OCI-LY7 (cell line): ENCODE data around the gene SPN. TPM values are rescaled to one million over a fixed set of nuclear protein-coding genes. Genes with fewer than 3 reads are reported as not detected.

Source experiments
- BruUV-seq: library from RNA; stranded (reverse); fragments of 400-500 nt; replicated peaks from 2 replicates; lab custom pipeline; 2021; lab: Mats Ljungman, UMichigan
- CTCF ChIA-PET: fragments of 300-600 bp; sonication (Branson Sonifier 250); formaldehyde crosslinking; loops from one replicate; lab custom pipeline; 2022; ENCODE audit warnings: antibody characterized with exemption; ENCODE audit not compliant: unreplicated experiment; lab: Charles Lee
- POLR2A ChIA-PET: fragments of 300-600 bp; sonication (Branson Sonifier 250); formaldehyde crosslinking; loops from one replicate; lab custom pipeline; 2022; ENCODE audit warnings: antibody characterized with exemption; lab: Charles Lee
- DNase-seq: peaks from one replicate; pipeline ENCODE4 v3.0.0-alpha.2; 2015; ENCODE audit warnings: low spot score
- H2AFZ ChIP-seq: fragments of 200-600 bp; sonication (generic), shearing (Covaris generic); 2 replicates; pipeline ENCODE4 v1.6.1; 2014; ENCODE audit warnings: mild to moderate bottlenecking, antibody characterized with exemption, low read length, moderate library complexity
- H3K27ac ChIP-seq: fragments of 200-600 bp; sonication (generic); 2 replicates; pipeline ENCODE4 v1.5.1; 2014; ENCODE audit warnings: mixed run types, low read depth, mild to moderate bottlenecking, moderate library complexity, low read length, inconsistent platforms; ENCODE audit not compliant: poor library complexity, severe bottlenecking
- H3K36me3 ChIP-seq: fragments of 200-600 bp; sonication (generic); 2 replicates; pipeline ENCODE4 v1.6.1; 2014; ENCODE audit warnings: mild to moderate bottlenecking, antibody characterized with exemption, low read length, moderate library complexity, mixed read lengths; ENCODE audit not compliant: insufficient read depth
- H3K4me1 ChIP-seq: fragments of 200-600 bp; sonication (generic); 2 replicates; pipeline ENCODE4 v1.5.1; 2014; ENCODE audit warnings: mild to moderate bottlenecking, low read length; ENCODE audit not compliant: insufficient read depth, poor library complexity, severe bottlenecking
- H3K4me2 ChIP-seq: fragments of 200-600 bp; sonication (generic); 2 replicates; pipeline ENCODE4 v1.6.1; 2014; ENCODE audit warnings: mild to moderate bottlenecking, low read length
- H3K4me3 ChIP-seq: fragments of 200-600 bp; sonication (generic); 2 replicates; pipeline ENCODE4 v1.5.1; 2014; ENCODE audit warnings: mild to moderate bottlenecking, low read depth, low read length; ENCODE audit not compliant: poor library complexity, severe bottlenecking
- H3K79me2 ChIP-seq: fragments of 200-600 bp; sonication (generic); 2 replicates; pipeline ENCODE4 v1.6.1; 2016; ENCODE audit warnings: low read depth, mild to moderate bottlenecking, low read length, moderate library complexity, mixed read lengths; ENCODE audit not compliant: insufficient read depth
- H3K9me2 ChIP-seq: fragments of 200-600 bp; sonication (generic); 2 replicates; pipeline ENCODE4 v1.6.1; 2016; ENCODE audit warnings: mild to moderate bottlenecking, low read length, mixed read lengths; ENCODE audit not compliant: insufficient read depth
- H3K9me3 ChIP-seq: fragments of 200-600 bp; sonication (generic); 2 replicates; pipeline ENCODE4 v1.6.1; 2014; ENCODE audit warnings: mild to moderate bottlenecking, mixed run types, low read length, mixed read lengths
- H4K20me1 ChIP-seq: fragments of 200-600 bp; sonication (generic); 2 replicates; pipeline ENCODE4 v1.6.1; 2014; ENCODE audit warnings: mild to moderate bottlenecking, antibody characterized with exemption, low read length, moderate library complexity, mixed read lengths; ENCODE audit not compliant: insufficient read depth
- EZH2phosphoT487 ChIP-seq: fragments of 200-600 bp; sonication (generic); IDR thresholded peaks from 2 replicates; pipeline ENCODE4 v1.6.1; 2018; ENCODE audit warnings: low read depth, borderline replicate concordance, mild to moderate bottlenecking, mixed run types, antibody characterized with exemption, low read length, moderate library complexity, mixed read lengths
- intact Hi-C: fragments of 100-400 bp; cut with micrococcal nuclease; formaldehyde crosslinking; loops from one replicate; pipeline ENCODE4 v1.10.0; 2022; ENCODE audit not compliant: unreplicated experiment
- total RNA-seq, 2 experiments: library from RNA; depleted of rRNA in 1 of 2; stranded (reverse); fragments of >200 nt in 1 of 2; shearing (Covaris generic) in 1 of 2; gene quantifications; 2 replicates each; pipeline ENCODE4 v1.2.3, GENCODE V29; 2014 to 2022
- TF ChIP-seq, protein P1 (sequence below): fragments of 200-600 bp; sonication (generic); conservative IDR thresholded peaks from 2 replicates; pipeline ENCODE4 v1.5.1; 2014; ENCODE audit warnings: mild to moderate bottlenecking, antibody characterized with exemption, low read length, moderate library complexity, mixed read lengths

The SPN gene
- total RNA-seq, 2 experiments from 2014 or later: 59.4 to 90.5 TPM

DNA sequence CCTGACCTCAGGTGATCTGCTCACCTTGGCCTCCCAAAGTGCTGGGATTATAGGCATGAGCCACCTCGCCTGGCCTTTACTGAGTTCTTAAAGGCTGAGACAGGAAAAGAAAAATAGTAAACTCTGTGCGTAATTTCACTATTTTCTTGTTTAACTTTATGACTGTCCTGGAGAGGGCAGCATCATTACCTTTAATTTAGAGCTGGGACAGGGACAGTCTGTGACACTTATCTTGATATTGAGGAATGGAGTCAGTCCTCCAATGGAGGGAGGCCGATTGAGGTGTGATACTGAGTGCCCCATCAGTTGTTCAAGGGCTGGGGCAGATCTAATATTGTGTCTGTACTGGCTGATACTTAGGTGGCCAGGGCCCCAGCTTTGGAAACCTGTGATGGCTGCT is 21.5 kb upstream of the SPN start:
- no peaks in the 10 kb centered on the region for H3K9me2 ChIP-seq
- no peak overlapping the region for H3K27ac ChIP-seq
- ChIA-PET CTCF (no interaction called here), POLR2A (interaction anchor here (0.6 kb wide), 1 partner anchor 191 kb away, joined by 4 read pairs; no protein-coding TSS in a partner anchor)
- no peaks in the 10 kb centered on the region; the same call in 1 of the 2 replicates for H3K9me3 ChIP-seq
- H4K20me1 ChIP-seq: no peaks in the 10 kb centered on the region
- no peak for TF ChIP-seq EZH2phosphoT487
- TF ChIP-seq, protein P1, sequence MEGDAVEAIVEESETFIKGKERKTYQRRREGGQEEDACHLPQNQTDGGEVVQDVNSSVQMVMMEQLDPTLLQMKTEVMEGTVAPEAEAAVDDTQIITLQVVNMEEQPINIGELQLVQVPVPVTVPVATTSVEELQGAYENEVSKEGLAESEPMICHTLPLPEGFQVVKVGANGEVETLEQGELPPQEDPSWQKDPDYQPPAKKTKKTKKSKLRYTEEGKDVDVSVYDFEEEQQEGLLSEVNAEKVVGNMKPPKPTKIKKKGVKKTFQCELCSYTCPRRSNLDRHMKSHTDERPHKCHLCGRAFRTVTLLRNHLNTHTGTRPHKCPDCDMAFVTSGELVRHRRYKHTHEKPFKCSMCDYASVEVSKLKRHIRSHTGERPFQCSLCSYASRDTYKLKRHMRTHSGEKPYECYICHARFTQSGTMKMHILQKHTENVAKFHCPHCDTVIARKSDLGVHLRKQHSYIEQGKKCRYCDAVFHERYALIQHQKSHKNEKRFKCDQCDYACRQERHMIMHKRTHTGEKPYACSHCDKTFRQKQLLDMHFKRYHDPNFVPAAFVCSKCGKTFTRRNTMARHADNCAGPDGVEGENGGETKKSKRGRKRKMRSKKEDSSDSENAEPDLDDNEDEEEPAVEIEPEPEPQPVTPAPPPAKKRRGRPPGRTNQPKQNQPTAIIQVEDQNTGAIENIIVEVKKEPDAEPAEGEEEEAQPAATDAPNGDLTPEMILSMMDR: peak; percentile 68
- no TSS peak for BruUV-seq
- H3K4me1 ChIP-seq: peaks cover 24% of the 10 kb centered on the region
- DNase-seq: peak; percentile 48
- intact Hi-C loops: no loop called here
- H3K4me2 ChIP-seq: no peak overlapping the region
- H2AFZ ChIP-seq: no peak overlapping the region
- H3K4me3 ChIP-seq: no peak overlapping the region
- no peaks in the 10 kb centered on the region for H3K36me3 ChIP-seq
- H3K79me2 ChIP-seq: no peaks in the 10 kb centered on the region

- H3K27ac ChIP-seq: no peak overlapping the region
- no peak overlapping the region for H2AFZ ChIP-seq
- no peak overlapping the region for H3K4me2 ChIP-seq
- intact Hi-C loops: no loop called here
- no peak overlapping the region for H3K4me3 ChIP-seq
- H3K9me3 ChIP-seq: no peaks in the 10 kb centered on the region; the same call in 1 of the 2 replicates
- peaks cover 24% of the 10 kb centered on the region for H3K4me1 ChIP-seq
- H3K79me2 ChIP-seq: no peaks in the 10 kb centered on the region
- ChIA-PET CTCF (interaction anchor here (0.6 kb wide), 1 partner anchor 537 kb away, joined by 3 read pairs; no protein-coding TSS in a partner anchor), POLR2A (no interaction called here)
- no peak for DNase-seq
- no TSS peak for BruUV-seq
- TF ChIP-seq EZH2phosphoT487: no peak
- TF ChIP-seq, protein P1: no peak
- H3K36me3 ChIP-seq: no peaks in the 10 kb centered on the region
- H3K9me2 ChIP-seq: no peaks in the 10 kb centered on the region
- no peaks in the 10 kb centered on the region for H4K20me1 ChIP-seq
Observed at GRCh38 chr16:29643596-29643995, 19.5 kb upstream of the SPN start.

DNA sequence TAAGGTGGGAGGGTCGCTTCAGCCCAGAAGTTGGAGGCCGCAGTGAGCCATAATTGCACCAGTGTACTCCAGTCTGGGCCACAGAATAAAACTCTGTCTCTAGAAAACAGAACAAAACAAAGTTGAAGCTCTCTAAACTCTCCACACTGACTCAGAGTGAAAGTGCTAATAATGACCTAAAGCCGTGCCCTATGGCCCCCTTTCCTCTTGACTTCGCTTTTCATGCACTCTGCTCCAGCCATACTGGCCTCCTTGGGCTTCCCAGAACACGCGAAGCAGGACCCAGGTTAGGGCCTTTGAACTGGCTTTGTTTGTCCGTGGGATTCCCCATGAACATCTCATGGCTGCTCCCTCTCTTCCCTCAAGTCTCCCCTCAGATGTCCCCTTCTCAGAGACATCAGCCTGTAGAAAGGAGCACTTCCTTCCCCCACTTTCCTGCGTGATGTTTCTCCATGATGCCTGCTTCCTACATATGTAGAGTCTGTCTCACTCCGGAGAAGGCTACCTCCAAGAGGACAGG is 18.6 kb upstream of the SPN start:
- Histone ChIP-seq H3K4me2 (no peak overlapping the region), H3K4me3 (no peak overlapping the region), H3K9me3 (no peaks in the 10 kb centered on the region; the same call in 1 of the 2 replicates), H2AFZ (no peak overlapping the region), H3K9me2 (no peaks in the 10 kb centered on the region), H3K4me1 (peaks cover 24% of the 10 kb centered on the region), H3K36me3 (no peaks in the 10 kb centered on the region), H3K79me2 (no peaks in the 10 kb centered on the region), H3K27ac (no peak overlapping the region), H4K20me1 (no peaks in the 10 kb centered on the region)
- ChIA-PET POLR2A (interaction anchor here (0.6 kb wide), 1 partner anchor 42 kb away, joined by 8 read pairs; no protein-coding TSS in a partner anchor), CTCF (no interaction called here)
- intact Hi-C loops: no loop called here
- no peak for DNase-seq
- no TSS peak for BruUV-seq
- TF ChIP-seq, protein P1: no peak
- no peak for TF ChIP-seq EZH2phosphoT487
